NB4 (cell line): ENCODE measurements around the gene PIGW.

Experiments
- MYC ChIP-seq: IDR thresholded peaks from 2 replicates; pipeline ENCODE4 v1.6.1; 2011; ENCODE audit warnings: low read depth, low read length
- POLR2A ChIP-seq: IDR thresholded peaks from 2 replicates; pipeline ENCODE4 v1.6.1; 2011; ENCODE audit warnings: mild to moderate bottlenecking; ENCODE audit not compliant: insufficient read length; ENCODE audit errors: extremely low read depth
- TF ChIP-seq, protein P1 (sequence below): IDR thresholded peaks from one replicate; pipeline ENCODE4 v1.5.1; 2012; ENCODE audit warnings: low read depth, low read length
- TF ChIP-seq, protein P2 (sequence below): IDR thresholded peaks from 2 replicates; pipeline ENCODE4 v1.6.1; 2011; ENCODE audit warnings: low read depth, low read length

DNA sequence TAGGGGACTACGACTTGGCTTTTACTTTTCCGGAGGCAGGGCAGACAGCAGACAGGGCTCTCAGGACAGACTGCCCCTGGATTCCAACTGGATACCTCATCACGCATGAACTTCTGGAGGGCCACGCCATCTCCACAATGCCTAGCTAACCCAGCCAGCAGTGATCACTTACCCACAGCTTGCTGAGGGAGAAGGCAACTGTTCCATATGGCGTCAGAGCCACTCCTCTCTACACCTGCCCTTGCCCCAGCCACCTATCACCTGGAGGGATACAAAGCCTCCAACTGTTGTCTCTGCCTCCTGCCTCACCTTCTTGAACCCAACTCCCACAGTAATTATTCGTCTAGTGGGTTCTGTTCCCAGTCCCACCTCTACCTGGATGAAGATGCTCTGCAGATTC is 8.9 kb upstream of the PIGW start:
- TF ChIP-seq POLR2A: no peak
- TF ChIP-seq, protein P1, sequence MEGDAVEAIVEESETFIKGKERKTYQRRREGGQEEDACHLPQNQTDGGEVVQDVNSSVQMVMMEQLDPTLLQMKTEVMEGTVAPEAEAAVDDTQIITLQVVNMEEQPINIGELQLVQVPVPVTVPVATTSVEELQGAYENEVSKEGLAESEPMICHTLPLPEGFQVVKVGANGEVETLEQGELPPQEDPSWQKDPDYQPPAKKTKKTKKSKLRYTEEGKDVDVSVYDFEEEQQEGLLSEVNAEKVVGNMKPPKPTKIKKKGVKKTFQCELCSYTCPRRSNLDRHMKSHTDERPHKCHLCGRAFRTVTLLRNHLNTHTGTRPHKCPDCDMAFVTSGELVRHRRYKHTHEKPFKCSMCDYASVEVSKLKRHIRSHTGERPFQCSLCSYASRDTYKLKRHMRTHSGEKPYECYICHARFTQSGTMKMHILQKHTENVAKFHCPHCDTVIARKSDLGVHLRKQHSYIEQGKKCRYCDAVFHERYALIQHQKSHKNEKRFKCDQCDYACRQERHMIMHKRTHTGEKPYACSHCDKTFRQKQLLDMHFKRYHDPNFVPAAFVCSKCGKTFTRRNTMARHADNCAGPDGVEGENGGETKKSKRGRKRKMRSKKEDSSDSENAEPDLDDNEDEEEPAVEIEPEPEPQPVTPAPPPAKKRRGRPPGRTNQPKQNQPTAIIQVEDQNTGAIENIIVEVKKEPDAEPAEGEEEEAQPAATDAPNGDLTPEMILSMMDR: no peak
- no peak for TF ChIP-seq MYC
- TF ChIP-seq, protein P2, sequence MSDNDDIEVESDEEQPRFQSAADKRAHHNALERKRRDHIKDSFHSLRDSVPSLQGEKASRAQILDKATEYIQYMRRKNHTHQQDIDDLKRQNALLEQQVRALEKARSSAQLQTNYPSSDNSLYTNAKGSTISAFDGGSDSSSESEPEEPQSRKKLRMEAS: no peak
